Skeletal muscle tissue (tissue), 4 donors: ENCODE data around the gene EFNA1. TPM values are rescaled to one million over a fixed set of nuclear protein-coding genes. Genes with fewer than 3 reads are reported as not detected.
A peak's percentile ranks its signal among the peaks of the same experiment; 100 is the strongest.

ENCODE experiments used
- H3K27ac ChIP-seq: one replicate; pipeline ENCODE4 v1.7.0; 2013; ENCODE audit warnings: mild to moderate bottlenecking, low read depth, low read length, inconsistent platforms
- H3K27me3 ChIP-seq, 3 donors: one replicate each; pipeline ENCODE4 v1.7.0; 2013; ENCODE audit warnings: low read length in 3 of 3; ENCODE audit not compliant: control insufficient read depth in 3 of 3, insufficient read depth in 3 of 3
- H3K36me3 ChIP-seq, 3 donors: one replicate each; pipeline ENCODE4 v1.7.0; 2013; ENCODE audit warnings: low read length in 3 of 3; ENCODE audit not compliant: control insufficient read depth in 3 of 3, insufficient read depth in 3 of 3
- H3K4me1 ChIP-seq, 3 donors: one replicate each; pipeline ENCODE4 v1.7.0; 2013; ENCODE audit warnings: low read length in 3 of 3, mild to moderate bottlenecking in 3 of 3; ENCODE audit not compliant: control insufficient read depth in 3 of 3, insufficient read depth in 3 of 3
- H3K4me3 ChIP-seq, 3 donors: one replicate each; pipeline ENCODE4 v1.7.0; 2013; ENCODE audit warnings: low read length in 3 of 3
- H3K9ac ChIP-seq, 3 donors: one replicate each; pipeline ENCODE4 v1.7.0; 2013; ENCODE audit warnings: low read length in 3 of 3, mild to moderate bottlenecking in 3 of 3, moderate library complexity in 2 of 3, low read depth in 1 of 3
- H3K9me3 ChIP-seq, 3 donors: one replicate each; pipeline ENCODE4 v1.7.0; 2013; ENCODE audit warnings: low read length in 3 of 3; ENCODE audit not compliant: control insufficient read depth in 3 of 3
- total RNA-seq: library from RNA; depleted of rRNA; stranded (reverse); fragments of >200 nt; gene quantifications from one replicate; pipeline ENCODE4 v1.2.3, GENCODE V29; 2014
- donor health status: Osteomylitis.

The EFNA1 gene
- total RNA-seq, 1 donor from 2014 or later = 13.0 TPM

DNA sequence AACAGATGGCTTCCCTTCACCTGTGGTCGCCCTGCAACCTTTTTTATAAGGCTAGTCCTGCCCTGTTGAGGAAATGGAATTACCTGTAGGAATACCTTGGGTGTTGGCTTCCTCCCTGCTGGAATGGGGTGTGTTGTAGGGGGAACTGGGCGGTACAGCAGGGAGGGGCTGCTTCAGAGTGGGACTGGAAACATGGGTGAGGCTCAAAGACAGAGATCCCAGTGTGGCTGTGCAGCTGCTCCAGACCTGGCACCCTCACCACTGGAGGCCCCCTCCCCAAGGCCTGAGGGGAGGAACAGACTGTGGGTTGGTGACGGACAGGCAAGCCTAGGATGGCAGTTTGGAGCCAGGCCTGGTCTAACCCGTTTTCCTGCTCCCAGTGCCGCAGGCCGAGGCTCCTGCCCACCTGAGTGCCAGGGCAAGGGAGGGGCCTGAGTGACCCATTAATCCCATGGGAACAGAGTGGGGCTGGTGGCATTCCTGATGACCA lies 44.6 kb upstream of the EFNA1 start:
- H3K36me3 ChIP-seq = peaks cover 0 to 2% (median 0%) of the 10 kb centered on the region in 3 donors
- H3K27ac ChIP-seq = no peak overlapping the region
- peaks cover 46 to 59% (median 56%) of the 10 kb centered on the region in 3 donors for H3K4me1 ChIP-seq
- H3K9ac ChIP-seq = no peak overlapping the region
- peaks cover 53 to 57% (median 53%) of the 10 kb centered on the region in 3 donors for H3K27me3 ChIP-seq
- H3K9me3 ChIP-seq = no peaks in the 10 kb centered on the region
- no peak overlapping the region for H3K4me3 ChIP-seq

GRCh38 chr1:155083865-155084721 lies 43.6 kb upstream of the EFNA1 start:
- H3K36me3 ChIP-seq = peaks cover 0 to 2% (median 0%) of the 10 kb centered on the region in 3 donors
- H3K27ac ChIP-seq = no peak overlapping the region
- peaks cover 43 to 56% (median 56%) of the 10 kb centered on the region in 3 donors for H3K4me1 ChIP-seq
- H3K9ac ChIP-seq = peak overlapping the region in 2 of 3 donors; percentile 80 to 83
- peak overlapping the region; percentile 63 to 91 (median 85) for H3K4me3 ChIP-seq
- H3K27me3 ChIP-seq = peaks cover 53 to 55% (median 53%) of the 10 kb centered on the region in 3 donors
- H3K9me3 ChIP-seq = no peaks in the 10 kb centered on the region

GRCh38 chr1:155084722-155085503 lies 42.8 kb upstream of the EFNA1 start:
- H3K27ac ChIP-seq = peak overlapping the region; percentile 83
- peaks cover 0 to 2% (median 0%) of the 10 kb centered on the region in 3 donors for H3K36me3 ChIP-seq
- no peaks in the 10 kb centered on the region for H3K9me3 ChIP-seq
- peak overlapping the region; percentile 85 to 91 (median 87) for H3K4me3 ChIP-seq
- peak overlapping the region; percentile 79 to 83 (median 80) for H3K9ac ChIP-seq
- H3K27me3 ChIP-seq = peaks cover 45 to 47% (median 45%) of the 10 kb centered on the region in 3 donors
- peaks cover 34 to 49% (median 47%) of the 10 kb centered on the region in 3 donors for H3K4me1 ChIP-seq

GRCh38 chr1:155085504-155086127 lies 42.1 kb upstream of the EFNA1 start:
- Histone ChIP-seq H3K4me3 (peak overlapping the region; percentile 85 to 91 (median 87)), H3K4me1 (peaks cover 30 to 42% (median 42%) of the 10 kb centered on the region in 3 donors), H3K27ac (peak overlapping the region; percentile 83), H3K27me3 (peaks cover 38 to 40% (median 39%) of the 10 kb centered on the region in 3 donors), H3K9me3 (no peaks in the 10 kb centered on the region), H3K9ac (peak overlapping the region; percentile 51 to 83 (median 80)), H3K36me3 (peaks cover 0 to 2% (median 0%) of the 10 kb centered on the region in 3 donors)

DNA sequence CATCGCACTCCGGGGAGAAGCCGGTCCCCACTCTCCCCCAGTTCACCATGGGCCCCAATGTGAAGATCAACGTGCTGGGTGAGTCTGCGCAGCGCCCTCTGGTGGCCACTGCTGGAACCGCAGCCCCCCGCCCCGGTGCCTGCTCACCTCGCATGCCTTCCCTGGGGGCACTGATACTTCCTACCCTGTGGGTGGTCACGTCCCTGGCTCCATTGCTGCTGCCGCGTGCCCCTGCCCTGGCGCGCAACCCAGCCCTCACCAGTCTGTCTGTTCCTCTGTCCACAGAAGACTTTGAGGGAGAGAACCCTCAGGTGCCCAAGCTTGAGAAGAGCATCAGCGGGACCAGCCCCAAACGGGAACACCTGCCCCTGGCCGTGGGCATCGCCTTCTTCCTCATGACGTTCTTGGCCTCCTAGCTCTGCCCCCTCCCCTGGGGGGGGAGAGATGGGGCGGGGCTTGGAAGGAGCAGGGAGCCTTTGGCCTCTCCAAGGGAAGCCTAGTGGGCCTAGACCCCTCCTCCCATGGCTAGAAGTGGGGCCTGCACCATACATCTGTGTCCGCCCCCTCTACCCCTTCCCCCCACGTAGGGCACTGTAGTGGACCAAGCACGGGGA lies 41.4 kb upstream of the EFNA1 start:
- Histone ChIP-seq H3K4me3 (no peak overlapping the region), H3K9ac (no peak overlapping the region), H3K4me1 (peaks cover 27 to 38% (median 37%) of the 10 kb centered on the region in 3 donors), H3K27ac (no peak overlapping the region), H3K27me3 (peaks cover 31 to 34% (median 33%) of the 10 kb centered on the region in 3 donors), H3K36me3 (peaks cover 0 to 2% (median 0%) of the 10 kb centered on the region in 3 donors), H3K9me3 (no peaks in the 10 kb centered on the region)

GRCh38 chr1:155086856-155087535 lies 40.7 kb upstream of the EFNA1 start:
- peaks cover 29 to 37% (median 35%) of the 10 kb centered on the region in 3 donors for H3K4me1 ChIP-seq

DNA sequence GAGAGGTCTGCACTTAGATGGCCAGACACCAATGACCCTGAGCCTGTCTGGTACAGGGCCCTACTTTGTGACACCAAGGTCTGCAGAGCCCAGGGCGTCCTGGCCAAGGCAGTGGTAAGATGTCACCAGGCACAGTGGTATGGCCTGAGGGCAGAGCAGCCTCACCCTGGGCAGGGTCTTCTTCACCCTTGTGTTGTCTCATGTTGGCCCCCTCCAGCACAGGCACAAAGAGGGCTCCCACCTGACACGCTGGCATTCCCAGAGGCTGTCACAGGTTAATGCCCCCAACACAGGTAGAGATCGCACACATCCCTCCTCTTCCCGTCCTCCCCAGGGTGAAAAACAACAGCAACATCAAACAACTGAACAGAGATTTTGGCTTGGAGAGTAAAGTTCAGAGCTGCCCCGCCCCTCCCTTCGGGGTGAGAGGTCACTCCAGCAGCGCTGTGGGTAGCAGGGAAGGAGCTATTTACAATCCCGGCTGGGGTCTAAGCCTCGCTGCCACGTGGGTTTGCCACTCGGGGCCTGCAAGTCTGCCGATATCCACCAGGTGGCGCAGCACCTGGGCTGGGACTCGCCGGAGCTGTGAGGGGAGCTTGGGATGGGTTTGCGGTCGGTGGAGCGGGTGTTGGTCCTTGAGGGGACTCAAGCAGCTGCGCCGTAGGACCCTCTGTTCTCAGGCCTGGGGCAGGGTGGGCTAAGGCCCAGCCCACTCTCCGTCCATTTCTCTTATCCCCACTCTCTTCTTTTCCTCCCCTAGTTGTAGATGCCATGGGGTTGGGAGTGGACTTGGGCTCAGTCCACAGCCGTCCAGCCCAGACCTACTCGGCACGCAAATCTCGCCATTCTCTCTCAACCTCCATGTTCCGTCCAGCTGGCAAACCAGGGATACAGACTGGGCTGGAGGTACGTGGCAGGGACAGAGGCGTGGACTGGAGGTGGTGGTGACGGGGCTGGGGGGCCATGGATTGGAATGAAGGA lies 36.3 kb upstream of the EFNA1 start:
- Histone ChIP-seq H3K4me1 (peaks cover 17 to 23% (median 19%) of the 10 kb centered on the region in 3 donors), H3K27me3 (no peaks in the 10 kb centered on the region), H3K9me3 (no peaks in the 10 kb centered on the region), H3K9ac (peak overlapping the region in 2 of 3 donors; percentile 19 to 40), H3K27ac (no peak overlapping the region), H3K4me3 (peak overlapping the region in 1 of 3 donors; percentile 30), H3K36me3 (peaks cover 0 to 2% (median 0%) of the 10 kb centered on the region in 3 donors)

More at GRCh38 chr1:155086856-155087535, 40.7 kb upstream of the EFNA1 start:
- no peak overlapping the region for H3K9ac ChIP-seq
- peaks cover 0 to 2% (median 0%) of the 10 kb centered on the region in 3 donors for H3K36me3 ChIP-seq
- H3K9me3 ChIP-seq = no peaks in the 10 kb centered on the region
- peaks cover 24 to 26% (median 26%) of the 10 kb centered on the region in 3 donors for H3K27me3 ChIP-seq
- no peak overlapping the region for H3K27ac ChIP-seq
- H3K4me3 ChIP-seq = no peak overlapping the region

DNA sequence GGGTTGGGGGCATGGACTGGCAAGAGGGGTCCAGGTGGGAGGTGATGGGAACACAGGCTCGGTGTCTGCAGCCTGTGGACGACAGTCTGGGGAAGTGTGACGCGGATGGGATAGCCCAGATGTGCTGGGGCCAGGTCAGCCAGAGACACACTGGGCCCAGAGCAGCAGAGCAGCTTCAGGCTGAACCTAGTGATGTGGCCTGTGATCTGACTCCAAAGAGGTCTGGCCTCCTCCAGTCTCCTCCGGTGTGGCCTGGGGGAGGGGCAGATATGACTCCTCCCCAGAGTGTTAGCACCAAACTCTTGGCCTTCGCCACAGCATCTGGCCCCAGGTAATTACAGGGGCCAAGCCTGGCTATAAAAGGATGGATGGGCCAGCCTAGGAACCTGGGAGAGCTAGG lies 35.5 kb upstream of the EFNA1 start:
- Histone ChIP-seq H3K27me3 (no peaks in the 10 kb centered on the region), H3K4me3 (no peak overlapping the region), H3K4me1 (peaks cover 17 to 23% (median 19%) of the 10 kb centered on the region in 3 donors), H3K9me3 (no peaks in the 10 kb centered on the region), H3K36me3 (no peaks in the 10 kb centered on the region), H3K9ac (no peak overlapping the region), H3K27ac (no peak overlapping the region)
